ENCODE data around the gene RNF2. TPM values are rescaled to one million over a fixed set of nuclear protein-coding genes. Genes with fewer than 3 reads are reported as not detected.

RNF2 gene
- polyA plus RNA-seq, 1 donor from 2014 or later, result 49.2 TPM

GRCh38 chr1:185050823-185051451 is 5.6 kb downstream of the RNF2 start:
- Histone ChIP-seq H3K27ac (ENCODE audit: low read length) (no peak overlapping the region), H3K9me2 (ENCODE audit: insufficient read depth, low read length) (no peaks in the 10 kb centered on the region), H3K9ac (ENCODE audit: low read length) (no peak overlapping the region), H2AFZ (ENCODE audit: low read depth, low read length) (no peak overlapping the region), H3K27me3 (ENCODE audit: insufficient read depth, low read depth, low read length) (no peaks in the 10 kb centered on the region), H3F3A (ENCODE audit: insufficient read depth, low read length, poor library complexity, severe bottlenecking) (no peaks in the 10 kb centered on the region), H4K20me1 (ENCODE audit: insufficient read depth) (no peaks in the 10 kb centered on the region), H3K36me3 (ENCODE audit: insufficient read depth, low read length) (no peaks in the 10 kb centered on the region), H3K79me2 (replicated peaks; ENCODE audit: insufficient read depth, low read length) (peaks cover 90% of the 10 kb centered on the region), H3K4me3 (ENCODE audit: low read length) (no peak overlapping the region), H3K9me3 (ENCODE audit: low read length) (no peaks in the 10 kb centered on the region), H3K4me2 (ENCODE audit: low read length) (no peak overlapping the region)
- no peak for TF ChIP-seq MXI1 (conservative IDR thresholded peaks at IDR 0.05; ENCODE audit: poor library complexity, severe bottlenecking)
- no peak for TF ChIP-seq EP300 (conservative IDR thresholded peaks at IDR 0.05; ENCODE audit: poor library complexity, severe bottlenecking)
- TF ChIP-seq SMC3 (conservative IDR thresholded peaks at IDR 0.05; ENCODE audit: poor library complexity), result no peak
- no peak for TF ChIP-seq REST (IDR thresholded peaks at IDR 0.05; ENCODE audit: borderline replicate concordance)
- TF ChIP-seq RAD21 (conservative IDR thresholded peaks at IDR 0.05), result no peak
- no peak for TF ChIP-seq TAF1 (IDR thresholded peaks at IDR 0.05; ENCODE audit: low read depth)
- TF ChIP-seq EZH2 (IDR thresholded peaks at IDR 0.05; ENCODE audit: borderline replicate concordance, insufficient read depth, low read length, poor library complexity, severe bottlenecking), result no peak
- TF ChIP-seq CTCF (IDR thresholded peaks at IDR 0.05; ENCODE audit: poor library complexity, severe bottlenecking), result no peak
- TF ChIP-seq POLR2AphosphoS5 (IDR thresholded peaks at IDR 0.05), result no peak

GRCh38 chr1:185053204-185053603 is 7.8 kb downstream of the RNF2 start:
- Histone ChIP-seq H3K79me2 (replicated peaks; ENCODE audit: insufficient read depth, low read length) (peaks cover 98% of the 10 kb centered on the region), H3K27me3 (ENCODE audit: insufficient read depth, low read depth, low read length) (no peaks in the 10 kb centered on the region), H3K4me3 (ENCODE audit: low read length) (no peak overlapping the region), H3K9me2 (ENCODE audit: insufficient read depth, low read length) (no peaks in the 10 kb centered on the region), H4K20me1 (ENCODE audit: insufficient read depth) (no peaks in the 10 kb centered on the region), H3K9me3 (ENCODE audit: low read length) (no peaks in the 10 kb centered on the region), H3F3A (ENCODE audit: insufficient read depth, low read length, poor library complexity, severe bottlenecking) (no peaks in the 10 kb centered on the region), H2AFZ (ENCODE audit: low read depth, low read length) (no peak overlapping the region), H3K27ac (ENCODE audit: low read length) (no peak overlapping the region), H3K4me2 (ENCODE audit: low read length) (no peak overlapping the region), H3K9ac (ENCODE audit: low read length) (no peak overlapping the region), H3K36me3 (ENCODE audit: insufficient read depth, low read length) (no peaks in the 10 kb centered on the region)
- TF ChIP-seq REST (IDR thresholded peaks at IDR 0.05; ENCODE audit: borderline replicate concordance) (no peak), CTCF (IDR thresholded peaks at IDR 0.05; ENCODE audit: poor library complexity, severe bottlenecking) (no peak), POLR2AphosphoS5 (IDR thresholded peaks at IDR 0.05) (no peak), EZH2 (IDR thresholded peaks at IDR 0.05; ENCODE audit: borderline replicate concordance, insufficient read depth, low read length, poor library complexity, severe bottlenecking) (no peak), SMC3 (conservative IDR thresholded peaks at IDR 0.05; ENCODE audit: poor library complexity) (no peak), MXI1 (conservative IDR thresholded peaks at IDR 0.05; ENCODE audit: poor library complexity, severe bottlenecking) (no peak), RAD21 (conservative IDR thresholded peaks at IDR 0.05) (no peak), TAF1 (IDR thresholded peaks at IDR 0.05; ENCODE audit: low read depth) (no peak), EP300 (conservative IDR thresholded peaks at IDR 0.05; ENCODE audit: poor library complexity, severe bottlenecking) (no peak)
